ENCODE measurements around the gene GTPBP3. TPM values are rescaled to one million over a fixed set of nuclear protein-coding genes. Genes with fewer than 3 reads are reported as not detected.
A peak's percentile ranks its signal among the peaks of the same experiment; 100 is the strongest.

Gene GTPBP3
- total and polyA plus RNA-seq, 2 of the 8 experiments (the other 6 are each of a cell fraction or from before 2014, with no cell fraction given), result 30.4 to 56.0 TPM

GRCh38 chr19:17330262-17331044 is 6.9 kb upstream of the GTPBP3 start:
- Histone ChIP-seq H4K91ac (replicated peaks; ENCODE audit: insufficient read length, low read length) (no peak overlapping the region), H3K4me3 (ENCODE audit: extremely low read depth in 1 of 4, insufficient read depth in 2 of 4, low read depth in 3 of 4, low read length in 4 of 4) (no peak overlapping the region), H2AFZ (ENCODE audit: low read length) (no peak overlapping the region), H3K56ac (replicated peaks; ENCODE audit: insufficient read length, low read depth, low read length) (no peak overlapping the region), H3K4me2 (ENCODE audit: insufficient read depth in 1 of 2, low read depth in 2 of 2, low read length in 2 of 2) (no peak overlapping the region), H3K23ac (ENCODE audit: insufficient read length) (no peak overlapping the region), H3K36me3 (ENCODE audit: control insufficient read depth in 2 of 4, insufficient read depth in 4 of 4, low read length in 3 of 4) (peaks cover 0 to 3% (median 0%) of the 10 kb centered on the region in 4 experiments; a peak in 2 of 8 replicates), H3K14ac (ENCODE audit: insufficient read length) (no peak overlapping the region), H3K4ac (replicated peaks; ENCODE audit: insufficient read length, low read depth, low read length) (no peak overlapping the region), H4K5ac (ENCODE audit: insufficient read length, low read depth, low read length) (no peak overlapping the region), H3K79me2 (ENCODE audit: control insufficient read depth in 1 of 2, insufficient read depth in 2 of 2, low read length in 2 of 2) (no peaks in the 10 kb centered on the region), H2BK5ac (ENCODE audit: low read depth, low read length) (no peak overlapping the region), H3K4me1 (replicated peaks in 1 of 4; ENCODE audit: control insufficient read depth in 3 of 4, insufficient read depth in 4 of 4, low read length in 3 of 4) (peaks cover 0 to 34% (median 24%) of the 10 kb centered on the region in 4 experiments; a peak in 6 of 7 replicates), H2BK15ac (ENCODE audit: low read length) (no peak overlapping the region), H3K9ac (replicated peaks in 1 of 4; ENCODE audit: extremely low read depth in 1 of 4, low read depth in 3 of 4, low read length in 3 of 4) (no peak overlapping the region), H3K18ac (ENCODE audit: extremely low read depth, low read length) (no peak overlapping the region), H3K27me3 (replicated peaks in 1 of 4; ENCODE audit: control insufficient read depth in 3 of 4, extremely low read depth in 1 of 4, insufficient read depth in 3 of 4, low read length in 3 of 4) (no peaks in the 10 kb centered on the region; a peak in 1 of 7 replicates), H3K23me2 (ENCODE audit: low read depth, low read length) (peaks cover 15% of the 10 kb centered on the region), H4K8ac (ENCODE audit: extremely low read depth, insufficient read depth, low read length) (peak overlapping the region; percentile 46; the same call in 1 of the 2 replicates), H2AK5ac (ENCODE audit: low read depth, low read length) (no peak overlapping the region), H4K20me1 (replicated peaks in 1 of 2; ENCODE audit: control insufficient read depth in 1 of 2, insufficient read depth in 2 of 2, low read length in 2 of 2) (peaks cover 0 to 14% of the 10 kb centered on the region in 2 experiments), H3K27ac (ENCODE audit: low read depth, low read length) (no peak overlapping the region), H2BK120ac (replicated peaks; ENCODE audit: low read depth, low read length) (no peak overlapping the region), H3K79me1 (ENCODE audit: low read depth, low read length) (0 out of 2 replicates have a peak, but pooled peaks cover 2% of the 10 kb centered on the region), H3K9me3 (ENCODE audit: insufficient read depth in 2 of 2, low read depth in 1 of 2, low read length in 1 of 2) (no peaks in the 10 kb centered on the region), H2BK12ac (ENCODE audit: low read depth, low read length) (no peak overlapping the region), H2BK20ac (ENCODE audit: low read length) (no peak overlapping the region)
- 92% methylated on average over 21 of the region's 24 CpGs; no CpG with 5 or more reads in 1 of the 2 experiments for WGBS, 2 experiments (ENCODE audit: extremely low coverage in 1 of 2, insufficient coverage in 1 of 2, insufficient read length in 1 of 2, insufficient replicate concordance in 2 of 2, low coverage in 1 of 2, low lambda C conversion rate in 2 of 2, missing lambda C conversion rate in 1 of 2)
- POLR2A ChIA-PET (ENCODE audit: partially characterized antibody), result interaction anchor here (2.1 to 17.1 kb wide), 3 partner anchors 8 to 20 kb away, joined by 4 to 329 read pairs (median 100); partner anchors contain the start of genes ABHD8, ANO8, DDA1 and GTPBP3
- DNase-seq (ENCODE audit: low read depth in 1 of 2, low spot score in 2 of 2) (no peak), FAIRE-seq (no peak)
- CTCF ChIA-PET (ENCODE audit: partially characterized antibody), result interaction anchor here (0.9 to 2.3 kb wide), 7 partner anchors 10 to 278 kb away, joined by 3 to 6 read pairs (median 3); partner anchors contain the start of gene MRPL34
- no peak for TF ChIP-seq SP2 (IDR thresholded peaks at IDR 0.05; ENCODE audit: low read length)
- TF ChIP-seq TAF7 (optimal IDR thresholded peaks at IDR 0.05; ENCODE audit: borderline replicate concordance, low read depth, low read length), result no peak
- 0 out of 3 replicates have a peak, but pooled peaks of 1 of the 2 experiments have one; percentile 21 for TF ChIP-seq POLR2A (IDR thresholded peaks at IDR 0.05; ENCODE audit: control extremely low read depth in 1 of 2, low read depth in 2 of 2, low read length in 2 of 2)
